ENCODE results near the gene GMPPB.
"Not testable (repeated sequence)": the region's sequence is repeated elsewhere in the genome, so short reads cannot be mapped to it uniquely, and the experiment has no call there.

The GMPPB gene

DNA sequence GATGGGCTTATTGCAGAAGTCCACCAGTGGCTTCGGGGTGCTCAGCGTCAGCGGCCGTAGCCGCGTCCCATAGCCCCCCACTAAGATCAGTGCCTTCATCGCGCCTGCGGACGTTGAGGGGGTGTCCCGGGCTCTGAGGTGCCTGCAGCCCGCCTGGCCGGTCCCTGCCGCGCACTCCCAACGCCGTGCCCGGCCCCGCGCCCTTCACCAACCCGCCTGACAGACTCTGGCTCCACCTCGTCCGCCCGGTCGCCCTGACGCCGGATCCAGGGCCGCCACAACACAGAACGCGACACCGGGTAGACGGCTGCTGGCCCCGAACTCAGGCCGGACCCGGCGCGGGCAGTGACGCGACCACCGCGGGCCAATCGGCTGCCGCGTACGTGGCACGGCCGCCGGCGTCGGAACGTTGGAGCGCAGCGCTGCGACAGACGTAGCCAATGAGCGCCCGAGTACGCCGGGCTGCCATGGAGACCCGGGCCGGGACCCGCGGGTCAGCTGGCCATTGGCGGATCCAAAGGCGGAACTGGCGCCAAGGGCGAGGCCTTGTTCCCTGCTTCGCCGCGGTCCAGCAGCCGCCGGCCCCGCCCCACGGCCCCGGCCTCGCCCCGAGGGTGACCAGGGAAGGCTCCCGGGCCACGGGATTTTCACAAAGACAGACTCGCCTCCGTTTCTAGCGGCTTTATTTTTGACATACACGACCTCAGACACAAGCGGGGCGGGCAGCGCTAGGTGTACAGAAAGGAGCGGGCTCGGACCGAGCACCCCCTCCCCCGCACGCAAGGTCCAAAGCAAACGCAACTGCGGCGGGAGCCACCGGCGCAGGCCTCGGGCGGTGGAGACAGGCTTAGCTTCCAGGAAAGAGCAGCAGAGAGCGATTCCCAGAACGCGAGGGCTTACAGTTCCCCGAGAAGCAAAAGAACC, at the start of gene GMPPB:
TSS of gene GMPPB (minus strand) at position 324 of the 924 bp plus-strand sequence. CDS start at position 99, 225 bp downstream.
- DNase-seq = peak; percentile 96

- DNase-seq = no peak
These were observed 49.0 kb upstream of the GMPPB start for GRCh38 chr3:49772703-49773102.

DNA sequence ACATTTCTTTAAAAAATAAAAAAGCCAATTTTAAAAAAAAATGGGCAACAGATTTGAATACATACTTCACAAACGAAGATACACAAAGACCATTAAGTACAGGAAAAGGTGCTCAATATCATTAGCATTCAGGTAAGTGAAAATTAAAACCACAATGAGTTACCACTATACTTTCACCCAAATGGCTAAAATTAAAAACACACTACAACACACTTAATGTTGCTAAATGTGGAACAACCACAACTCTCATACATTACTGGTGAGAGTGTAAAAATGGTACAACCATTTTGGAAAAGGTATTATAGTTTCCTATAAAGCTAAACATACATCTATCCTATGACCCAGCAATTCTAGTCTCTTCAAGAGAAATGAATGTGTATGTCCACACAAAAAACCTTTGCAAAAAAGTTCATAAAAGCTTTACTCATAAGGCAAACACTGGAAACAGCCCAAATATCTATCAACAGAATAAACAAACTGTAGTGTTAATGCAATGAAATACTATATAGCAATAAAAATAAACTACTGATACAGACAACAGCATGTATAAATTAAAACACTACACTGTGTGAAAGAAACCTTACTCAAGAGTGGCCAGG, 47.7 kb upstream of the GMPPB start:
- no peak for DNase-seq

DNA sequence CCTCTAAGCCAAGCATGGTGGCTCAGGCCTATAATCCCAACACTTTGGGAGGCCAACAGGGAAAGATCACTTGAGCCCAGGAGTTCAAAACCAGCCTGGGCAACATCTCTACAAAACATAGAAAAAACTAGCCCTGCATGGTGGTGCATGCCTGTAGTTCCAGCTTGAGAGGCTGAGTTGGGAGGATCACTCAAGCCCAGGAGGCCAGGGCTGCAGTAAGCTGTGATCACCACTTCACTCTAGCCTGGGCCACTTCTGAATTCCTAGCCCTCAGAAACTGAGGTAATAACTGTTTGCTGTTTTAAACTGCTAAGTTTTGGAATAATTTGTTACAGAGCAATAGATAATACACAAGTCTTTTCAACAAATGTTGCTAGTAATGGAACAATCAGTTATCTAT, 46.2 kb upstream of the GMPPB start:
- no peak for DNase-seq

GRCh38 chr3:49769286-49769915, 45.6 kb upstream of the GMPPB start:
- DNase-seq = no peak

- no peak for DNase-seq
These were observed 40.2 kb upstream of the GMPPB start for GRCh38 chr3:49763981-49764380.

DNA sequence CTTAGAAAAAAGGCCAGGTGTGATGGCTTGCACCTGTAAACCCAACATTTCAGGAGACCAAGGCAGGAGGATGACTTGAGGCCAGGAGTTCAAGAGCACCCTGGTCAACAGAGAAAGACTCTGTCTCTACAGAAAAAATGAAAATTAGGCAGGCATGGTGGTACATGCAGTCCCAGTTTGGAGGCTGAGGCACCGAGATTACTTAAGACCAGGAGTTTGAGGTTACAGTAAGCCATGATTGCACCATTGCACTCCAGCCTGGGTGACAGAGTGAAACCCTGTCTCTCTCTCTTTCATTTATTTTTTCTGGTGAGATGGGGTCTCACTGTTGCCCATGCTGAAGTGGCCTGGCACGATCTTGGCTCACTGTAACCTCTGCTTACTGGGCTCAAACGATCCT, 37.9 kb upstream of the GMPPB start:
- DNase-seq = no peak

DNA sequence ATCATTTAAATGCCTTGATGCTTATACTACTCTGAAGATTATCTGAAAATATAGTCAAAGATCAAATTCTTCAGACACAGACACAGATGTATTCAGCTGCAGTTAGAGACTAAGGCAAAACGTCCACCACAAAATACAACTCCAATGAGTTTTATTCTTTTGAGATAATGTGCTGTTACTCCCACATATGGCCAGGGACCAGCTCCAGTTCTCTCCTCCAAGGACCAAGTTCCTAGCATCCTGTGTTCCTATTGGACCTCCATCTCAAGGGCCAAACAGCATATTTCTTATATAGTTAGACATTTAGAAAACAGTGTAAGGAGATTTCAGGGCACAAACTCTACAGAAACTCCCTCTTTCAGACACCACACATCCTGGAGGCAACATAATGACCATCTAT, 35.5 kb upstream of the GMPPB start:
- no peak for DNase-seq

DNA sequence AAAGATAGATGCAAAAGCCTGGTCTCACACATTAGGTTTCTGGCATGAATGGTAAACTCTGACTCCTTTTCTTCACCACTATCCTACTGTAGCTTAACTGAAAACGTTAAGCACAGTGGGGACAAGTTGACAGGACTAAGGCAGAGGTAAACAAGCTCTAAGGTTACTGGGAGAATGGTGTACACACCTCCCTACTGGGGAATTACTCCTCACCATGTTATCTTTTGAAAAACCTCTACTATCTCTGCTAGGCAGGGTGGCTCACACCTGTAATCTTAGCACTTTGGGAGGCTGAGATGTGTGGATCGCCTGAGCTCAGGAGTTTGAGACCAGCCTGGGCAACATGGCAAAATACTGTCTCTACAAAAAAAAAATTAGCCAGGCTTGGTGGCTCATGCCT, 33.4 kb upstream of the GMPPB start:
- DNase-seq = no peak

DNA sequence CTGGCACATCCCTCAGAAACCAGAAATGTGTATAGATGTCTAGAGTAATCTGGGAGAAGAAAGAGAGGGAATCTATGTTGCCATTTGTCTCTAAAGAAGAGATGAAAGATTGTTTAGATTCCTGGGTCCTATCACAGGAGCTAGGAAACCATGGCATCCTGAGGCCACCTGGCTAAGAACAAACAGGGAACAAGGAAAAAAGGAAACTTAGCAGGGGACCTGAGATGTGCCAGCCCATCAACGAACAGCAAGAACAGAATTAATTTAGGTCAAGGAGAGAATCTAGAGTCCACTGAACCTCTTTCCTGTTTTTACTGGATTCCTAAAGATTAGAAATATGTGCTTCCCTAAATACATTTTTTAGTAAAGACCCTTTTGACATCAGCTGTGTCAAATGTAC, 32.3 kb upstream of the GMPPB start:
- no peak for DNase-seq

GRCh38 chr3:49754536-49754935, 30.8 kb upstream of the GMPPB start:
- DNase-seq = no peak

DNA sequence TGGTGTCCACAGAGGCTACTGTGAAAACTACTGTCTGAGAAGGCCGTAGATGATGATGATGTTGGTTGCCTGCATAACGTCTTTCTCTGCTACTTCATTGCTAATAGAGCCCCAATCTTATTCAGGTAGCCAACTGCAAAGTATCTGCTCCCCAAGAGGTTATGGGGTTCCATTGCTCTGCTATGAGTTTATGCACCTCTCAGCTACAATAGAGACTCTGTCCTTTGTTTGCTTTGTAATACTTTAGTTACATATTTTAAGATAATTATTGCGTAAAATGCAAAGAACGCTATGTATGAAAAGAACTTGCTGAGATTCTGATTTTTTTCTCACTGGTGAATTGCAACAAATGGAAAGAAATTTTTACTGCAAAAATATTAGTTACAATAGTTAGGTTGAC, 27.8 kb upstream of the GMPPB start:
- no peak for DNase-seq

DNA sequence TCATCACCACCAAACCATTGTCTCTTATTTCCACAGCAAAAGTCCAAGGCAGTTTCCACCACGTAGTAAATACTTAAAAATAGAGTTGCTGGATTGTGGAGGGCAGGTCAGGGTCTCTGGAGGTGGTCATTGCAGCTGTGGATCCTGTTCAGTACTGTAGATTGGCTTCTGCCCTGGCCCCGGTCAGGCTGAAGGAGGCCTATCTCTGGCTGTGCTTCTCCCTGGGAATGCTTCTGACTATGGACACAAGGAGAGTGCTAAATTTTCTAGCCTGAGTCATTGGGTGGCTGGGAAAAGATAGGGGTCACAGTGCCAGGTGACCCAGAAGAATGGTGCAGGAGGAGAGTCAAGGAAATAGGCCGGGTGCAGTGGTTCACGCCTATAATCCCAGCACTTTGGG, 26.3 kb upstream of the GMPPB start:
- no peak for DNase-seq

DNA sequence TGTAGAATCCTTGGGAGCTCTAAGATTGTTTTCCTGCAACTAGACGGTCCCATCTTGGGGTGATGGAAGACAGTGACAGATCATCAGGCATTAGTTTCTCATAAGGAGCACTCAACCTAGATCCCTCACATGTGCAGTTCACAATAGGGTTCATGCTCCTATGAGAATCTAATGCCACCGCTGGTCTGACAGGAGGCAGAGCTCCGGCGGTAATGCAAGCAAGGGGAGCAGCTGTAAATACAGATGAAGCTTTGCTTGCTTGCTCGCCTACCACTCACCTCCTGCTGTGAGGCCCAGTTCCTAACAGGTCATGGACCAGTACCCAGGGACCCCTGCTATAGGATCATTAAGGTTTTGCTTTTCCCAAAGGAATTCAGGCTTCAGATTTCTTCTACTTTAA, 25.1 kb upstream of the GMPPB start:
- DNase-seq = not testable (repeated sequence)

GRCh38 chr3:49747792-49748480, 24.2 kb upstream of the GMPPB start:
- no peak for DNase-seq

DNA sequence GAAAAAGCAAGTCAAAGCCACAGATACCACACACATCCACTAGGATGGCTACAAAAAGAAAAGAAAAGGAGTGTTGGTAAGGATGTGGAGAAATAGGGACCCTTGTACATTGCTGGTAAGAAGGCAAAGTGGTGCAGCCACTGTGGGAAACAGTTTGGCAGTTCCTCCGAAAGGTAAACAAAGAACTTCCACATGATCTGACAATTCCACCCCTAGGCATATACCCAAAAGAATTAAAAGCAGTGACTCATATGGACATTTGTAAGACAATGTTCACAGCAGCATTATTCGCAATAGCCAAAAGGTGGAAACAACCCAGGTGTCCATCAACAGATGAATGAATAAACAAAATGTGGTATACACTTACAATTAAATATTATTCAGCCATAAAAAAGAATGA, 22.2 kb upstream of the GMPPB start:
- no peak for DNase-seq

GRCh38 chr3:49740427-49740826, 16.7 kb upstream of the GMPPB start:
- no peak for DNase-seq

GRCh38 chr3:49738067-49738713, 14.4 kb upstream of the GMPPB start:
- DNase-seq = no peak

- no peak for DNase-seq
These were observed 11.0 kb upstream of the GMPPB start for GRCh38 chr3:49734752-49735151.

- no peak for DNase-seq
These were observed 9.8 kb upstream of the GMPPB start for GRCh38 chr3:49733551-49733950.

- DNase-seq = no peak
These were observed 8.8 kb upstream of the GMPPB start for GRCh38 chr3:49732597-49732996.

DNA sequence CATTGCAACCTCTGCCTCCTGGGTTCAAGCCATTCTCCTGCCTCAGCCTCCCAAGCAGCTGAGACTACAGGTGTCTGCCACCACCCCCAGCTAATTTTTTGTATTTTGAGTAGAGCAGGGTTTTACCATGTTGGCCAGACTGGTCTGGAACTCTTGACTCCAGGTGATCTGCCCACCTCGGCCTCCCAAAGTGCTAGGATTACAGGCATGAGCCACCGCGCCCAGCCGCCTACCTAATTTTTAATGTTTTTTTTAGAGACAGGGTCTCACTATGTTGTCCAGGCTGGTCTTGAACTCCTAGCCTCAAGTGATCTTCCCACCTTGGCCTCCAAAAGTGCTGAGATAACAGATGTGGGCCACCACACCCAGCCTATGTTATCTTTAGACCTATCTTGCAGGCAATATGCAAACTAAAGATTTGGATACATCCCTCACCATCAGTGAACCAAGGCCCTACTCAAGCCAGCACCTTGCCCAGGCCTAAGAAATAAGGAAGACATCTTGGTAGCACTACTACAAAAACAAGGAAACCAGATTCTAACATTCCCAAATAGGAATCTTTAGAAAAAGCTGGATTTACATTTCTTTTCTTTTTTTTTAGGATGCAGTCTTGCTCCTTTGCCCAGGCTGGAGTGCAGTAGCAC, 6.3 kb upstream of the GMPPB start:
- DNase-seq = no peak
